ENCODE results near the gene CLCNKB. TPM values are rescaled to one million over a fixed set of nuclear protein-coding genes. Genes with fewer than 3 reads are reported as not detected.
"Not testable (repeated sequence)": the region's sequence is repeated elsewhere in the genome, so short reads cannot be mapped to it uniquely, and the experiment has no call there.

Gene CLCNKB
- total RNA-seq, 1 donor from 2014 or later: 1.4 TPM

DNA sequence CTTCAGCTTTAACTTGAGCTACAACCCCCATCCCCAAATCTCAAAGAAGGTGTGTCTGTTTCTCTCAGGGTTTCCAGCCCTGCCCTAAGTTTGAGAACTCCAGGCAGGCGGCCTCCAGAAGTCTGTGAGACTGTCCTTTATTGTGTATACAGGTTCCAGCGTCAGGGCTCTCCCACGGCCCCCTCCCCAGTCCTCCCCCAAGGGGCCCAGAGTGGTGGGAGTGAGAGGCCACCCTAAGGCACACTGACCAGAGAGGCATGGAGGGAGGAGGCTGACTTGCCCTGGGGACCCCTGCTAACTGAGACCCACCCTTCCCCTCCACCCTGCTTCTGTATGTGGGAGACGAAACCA, 29.7 kb upstream of the CLCNKB start:
- ATAC-seq: no peak
- DNase-seq (ENCODE audit: low spot score): no peak
- intact Hi-C loops (cut with DNase I): no loop called here

DNA sequence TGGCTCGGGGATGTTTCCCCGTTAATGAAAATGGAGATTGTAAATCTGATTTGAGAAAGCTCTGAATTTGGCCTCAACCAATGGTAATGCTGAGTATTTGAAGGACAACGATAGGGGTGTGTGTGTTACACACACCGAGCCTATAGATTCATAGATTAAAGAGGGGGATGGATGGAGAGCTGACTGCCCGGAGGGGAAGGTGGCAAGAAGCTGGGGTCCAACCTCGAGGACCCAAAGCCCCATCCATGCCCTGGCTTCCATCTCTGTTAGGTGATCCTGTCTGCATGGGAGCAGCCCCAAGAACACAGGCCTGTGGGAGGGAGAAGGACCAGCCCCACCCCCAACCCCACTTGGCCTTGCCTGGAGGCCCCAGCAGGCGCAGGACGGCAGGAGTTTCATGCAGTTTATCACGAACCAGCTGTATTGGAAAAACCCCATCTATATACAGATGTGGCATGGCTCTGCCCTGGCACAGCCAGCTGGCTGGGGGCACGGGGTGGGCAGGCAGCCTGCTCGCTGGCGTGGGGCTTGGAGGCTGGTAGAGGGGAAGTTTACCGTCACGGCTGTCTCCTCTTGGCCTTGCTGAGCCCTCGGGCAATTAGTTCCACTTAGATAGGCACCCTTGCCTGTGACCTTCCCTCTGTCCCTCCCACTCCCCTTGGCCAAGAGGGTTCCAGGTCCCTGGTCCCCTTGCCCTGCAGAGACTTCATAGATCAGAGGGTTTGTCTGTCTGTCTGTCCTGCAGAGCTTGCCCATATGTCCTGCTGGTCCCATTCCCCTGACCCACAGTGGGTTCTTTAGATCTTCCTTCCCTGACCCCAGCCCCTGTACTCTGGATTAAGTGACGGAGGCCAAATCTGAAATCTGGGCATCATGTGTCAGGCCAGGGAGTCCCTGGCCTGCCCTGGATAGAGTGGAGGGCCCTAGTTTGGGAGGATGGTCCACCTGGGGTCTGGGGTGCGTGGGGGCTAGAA, 28.8 kb upstream of the CLCNKB start:
- peak; percentile 82 for DNase-seq (ENCODE audit: low spot score)
- intact Hi-C loops (cut with DNase I): no loop called here
- peak; percentile 33 for ATAC-seq

DNA sequence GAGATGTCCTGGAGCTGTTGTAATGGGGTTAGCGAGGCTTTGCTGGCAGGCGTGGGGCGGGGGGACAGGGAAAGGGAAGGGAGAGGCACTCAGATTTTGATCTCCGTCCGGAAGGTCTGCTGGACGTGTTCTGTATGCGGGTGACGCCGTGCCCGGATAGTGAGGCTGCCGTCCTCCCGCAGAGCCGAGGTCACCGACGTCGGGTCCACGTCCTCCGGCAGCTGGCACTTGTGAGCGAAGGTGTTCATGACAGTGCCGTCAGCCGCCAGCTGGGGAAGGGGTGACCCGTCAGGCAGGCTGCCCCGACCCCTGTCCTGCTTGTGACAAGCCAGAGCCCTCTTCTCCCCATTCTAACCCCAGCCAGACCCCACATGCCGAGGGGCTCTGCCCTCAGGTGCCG, 28.1 kb upstream of the CLCNKB start:
- DNase-seq (ENCODE audit: low spot score) (no peak), ATAC-seq (no peak)
- intact Hi-C loops (cut with DNase I): no loop called here

DNA sequence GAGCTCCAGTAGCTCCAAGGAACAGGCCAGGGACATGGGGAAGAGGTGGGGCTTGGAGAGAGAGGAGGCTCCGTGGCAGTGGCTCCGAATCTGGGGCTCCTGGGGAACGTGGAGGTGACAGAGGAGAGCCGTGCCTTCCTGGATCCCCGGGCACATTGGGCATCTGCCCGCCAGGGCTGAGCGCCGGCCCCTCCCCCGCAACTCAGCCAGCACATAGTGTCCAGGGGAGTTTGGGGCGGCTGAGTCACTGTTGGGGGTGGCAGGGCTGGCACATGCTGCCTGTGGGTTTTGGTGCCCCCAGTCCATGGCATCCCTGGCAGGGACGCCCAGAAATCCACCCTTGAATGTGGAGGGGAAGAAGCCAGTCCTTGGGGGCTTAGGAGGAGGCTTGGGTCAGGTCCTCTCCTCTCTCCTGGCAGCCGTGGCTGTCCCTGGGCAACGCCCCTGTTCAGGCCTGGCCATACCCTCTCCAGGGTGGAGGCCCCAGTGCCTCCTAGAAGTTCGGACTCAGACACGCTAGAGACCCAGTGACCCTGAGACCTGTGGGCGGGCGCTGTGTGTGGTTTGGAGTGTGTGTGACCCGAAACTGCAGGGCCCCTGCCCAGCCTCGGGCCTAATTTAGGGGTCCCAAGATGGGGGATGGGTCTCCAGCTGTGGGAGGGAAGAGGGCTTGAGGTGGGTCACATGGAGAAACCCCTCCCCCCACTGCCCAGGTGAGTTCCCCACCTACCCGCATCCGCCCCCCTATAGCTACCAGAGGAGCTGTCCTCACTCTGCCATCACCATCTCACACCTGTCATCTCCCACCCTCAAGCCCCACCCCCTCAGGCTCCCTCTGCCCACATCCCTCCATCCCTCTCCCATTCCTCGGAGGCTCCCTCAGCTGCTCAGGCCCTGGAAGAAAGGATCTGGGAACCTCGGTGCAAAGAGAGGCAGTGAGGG, 27.4 kb upstream of the CLCNKB start:
- ATAC-seq (no peak), DNase-seq (ENCODE audit: low spot score) (no peak)
- intact Hi-C loops (cut with DNase I): no loop called here

DNA sequence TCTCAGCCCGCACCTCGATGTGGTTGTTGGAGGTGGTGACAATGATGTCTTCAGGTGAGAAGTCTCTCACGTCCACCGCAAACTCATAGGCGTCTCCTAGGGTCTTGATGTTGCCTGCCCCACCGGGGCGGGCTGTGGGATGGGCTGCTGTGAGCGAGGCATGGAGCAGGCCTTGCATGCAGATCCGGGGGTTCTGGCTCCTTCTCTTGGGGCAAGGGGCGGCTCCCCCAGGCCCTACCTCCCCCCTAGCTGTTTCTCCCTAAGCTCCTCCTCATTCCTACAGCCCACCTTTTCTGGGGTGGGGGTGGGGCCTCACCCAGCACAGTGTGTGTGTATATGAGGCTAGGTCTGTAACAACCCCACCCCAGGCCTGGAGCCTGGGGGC, 26.5 kb upstream of the CLCNKB start:
- intact Hi-C loops (cut with DNase I): no loop called here
- DNase-seq (ENCODE audit: low spot score) (no peak), ATAC-seq (peak; percentile 0)

DNA sequence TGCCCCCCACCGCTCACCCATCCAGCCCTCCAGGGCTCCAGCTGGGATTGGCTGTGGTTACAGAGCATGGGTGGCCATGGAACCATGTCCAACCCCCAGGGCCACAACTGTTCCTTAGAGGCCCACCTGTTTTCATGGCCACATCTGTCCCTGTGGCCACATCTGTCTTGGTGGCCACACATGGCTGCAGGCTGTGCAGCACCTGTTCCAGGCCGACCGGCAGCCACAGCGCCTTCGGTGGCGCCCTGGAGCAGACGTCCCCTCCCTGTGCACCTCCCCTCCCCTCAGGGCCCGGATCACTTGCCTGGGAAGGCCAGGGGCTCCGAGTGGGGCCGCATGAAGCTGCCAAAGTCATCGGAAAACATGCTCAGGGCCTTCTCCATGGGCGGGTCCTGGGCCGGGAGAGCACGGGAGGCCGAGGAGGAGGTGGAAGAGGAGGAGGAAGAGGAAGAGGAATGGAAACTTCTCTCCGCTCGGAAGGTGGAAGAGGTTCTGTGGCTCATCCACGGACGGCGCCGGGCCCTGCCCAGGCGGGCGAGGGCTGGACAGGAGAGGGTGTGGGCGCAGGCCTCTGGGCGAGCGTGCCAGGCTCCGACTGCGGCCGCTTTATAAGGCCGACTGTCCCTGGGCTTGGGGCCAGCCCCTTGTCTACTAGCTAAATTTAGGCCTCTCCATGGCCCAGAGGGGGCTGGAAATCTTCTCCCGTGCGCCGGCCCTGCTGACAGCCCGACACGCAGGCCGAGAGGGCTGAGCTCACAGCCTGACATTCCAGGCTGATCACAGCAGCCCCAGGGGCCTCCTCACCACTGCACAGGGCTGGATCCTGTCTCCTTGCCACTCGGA, 25.9 kb upstream of the CLCNKB start, which contains the start of gene HSPB7:
Gene HSPB7 (minus strand): TSS at position 583 of the 843 bp plus-strand sequence. CDS start 80 bp downstream, at position 503.
- DNase-seq (ENCODE audit: low spot score): peak; percentile 84
- intact Hi-C loops (cut with DNase I): no loop called here
- ATAC-seq: peak; percentile 84

DNA sequence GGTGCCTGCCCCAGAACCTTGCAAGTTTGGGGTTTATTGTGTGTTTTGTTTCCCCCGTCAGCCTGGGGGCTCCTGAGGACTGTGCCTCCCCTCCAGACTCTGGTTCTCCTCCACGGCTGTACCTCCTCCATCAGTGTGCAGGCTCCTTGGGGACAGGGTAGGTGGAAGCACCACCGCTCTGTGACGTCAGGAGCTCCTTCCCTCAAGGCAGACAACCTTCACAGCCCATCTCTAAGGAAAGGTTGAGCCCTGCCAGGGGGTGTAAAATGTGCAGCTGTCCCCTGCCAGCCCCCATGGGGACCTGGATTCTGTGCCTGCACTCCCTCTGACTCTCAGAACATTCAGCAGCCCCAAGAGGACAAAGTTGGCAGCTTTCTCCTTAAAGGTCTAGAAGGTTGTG, 25.3 kb upstream of the CLCNKB start:
- ATAC-seq: peak; percentile 9
- no peak for DNase-seq (ENCODE audit: low spot score)
- intact Hi-C loops (cut with DNase I): no loop called here

DNA sequence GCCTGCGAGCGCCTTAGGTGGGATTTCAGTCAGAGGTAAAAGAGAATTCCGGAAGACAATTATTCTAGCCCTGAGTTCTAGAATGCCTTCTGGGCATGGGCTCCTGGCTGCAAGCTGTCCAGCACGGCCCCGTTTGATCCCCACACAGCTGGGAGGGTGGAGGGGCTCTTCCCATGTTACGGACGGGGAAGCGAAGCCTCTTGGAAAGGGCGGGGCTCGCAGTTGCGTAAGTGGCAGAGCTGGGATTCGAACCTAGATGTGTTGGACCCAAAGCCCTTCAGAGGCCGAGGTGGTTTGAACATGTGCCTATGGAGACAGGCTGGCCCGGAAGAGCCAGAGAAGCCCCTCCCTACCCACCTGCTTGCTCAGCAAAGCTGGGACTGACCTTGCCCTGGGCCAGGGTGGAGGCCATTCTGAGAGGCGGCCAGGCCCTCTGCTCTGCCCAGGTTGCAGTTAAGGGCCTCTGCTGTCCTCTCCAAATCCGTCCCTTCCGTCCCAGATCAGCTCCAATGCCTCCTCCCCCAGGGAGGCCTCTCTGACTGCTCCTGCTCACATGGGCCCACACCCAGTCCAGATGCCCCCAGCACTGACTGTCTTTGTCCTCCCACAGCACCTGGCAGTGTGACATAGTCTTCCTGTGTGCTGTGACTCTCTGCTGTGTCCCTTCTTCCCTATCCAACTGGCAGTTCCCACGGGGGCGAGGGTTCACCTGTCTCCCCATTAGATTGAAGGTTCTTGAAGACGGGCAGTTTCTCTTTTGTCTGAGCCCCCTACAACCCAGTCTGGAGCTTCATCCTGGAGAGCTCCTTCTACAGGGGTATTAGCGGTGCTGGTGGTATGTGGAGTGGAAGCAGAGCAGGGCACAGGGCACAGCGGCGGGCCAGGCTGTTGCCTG, 24.6 kb upstream of the CLCNKB start:
- intact Hi-C loops (cut with DNase I): no loop called here
- DNase-seq (ENCODE audit: low spot score) (no peak), ATAC-seq (no peak)

DNA sequence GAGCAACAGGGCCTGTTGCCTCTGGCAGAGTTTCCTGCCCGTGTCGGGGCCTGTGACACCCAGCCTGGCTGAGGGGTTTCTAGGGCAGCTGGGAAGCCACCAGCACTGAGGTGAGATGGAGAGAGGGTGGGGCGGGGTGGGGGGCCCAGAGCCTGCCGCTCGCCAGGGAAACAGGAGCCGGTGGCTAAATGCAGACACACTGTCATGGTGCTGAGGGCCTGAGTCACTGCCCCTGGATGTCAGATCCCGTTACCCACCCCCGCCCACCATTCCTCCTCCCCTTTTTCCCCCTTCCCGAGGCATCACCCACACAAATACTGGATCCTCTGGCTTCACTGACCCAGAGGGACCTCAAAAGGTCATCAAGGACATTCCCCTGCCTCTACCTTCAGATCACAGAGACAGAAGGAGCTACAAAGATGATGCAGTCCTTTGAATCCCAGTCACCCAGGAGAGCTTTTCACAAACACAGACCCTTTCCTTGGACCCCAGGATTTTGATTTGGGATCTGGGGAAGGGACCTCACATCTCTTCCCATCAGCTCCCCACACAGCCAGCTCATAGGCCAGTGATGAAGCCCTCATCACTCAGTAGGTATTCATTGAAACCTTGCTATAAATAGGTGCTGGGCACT, 23.8 kb upstream of the CLCNKB start:
- no peak for ATAC-seq
- intact Hi-C loops (cut with DNase I): no loop called here
- no peak for DNase-seq (ENCODE audit: low spot score)

DNA sequence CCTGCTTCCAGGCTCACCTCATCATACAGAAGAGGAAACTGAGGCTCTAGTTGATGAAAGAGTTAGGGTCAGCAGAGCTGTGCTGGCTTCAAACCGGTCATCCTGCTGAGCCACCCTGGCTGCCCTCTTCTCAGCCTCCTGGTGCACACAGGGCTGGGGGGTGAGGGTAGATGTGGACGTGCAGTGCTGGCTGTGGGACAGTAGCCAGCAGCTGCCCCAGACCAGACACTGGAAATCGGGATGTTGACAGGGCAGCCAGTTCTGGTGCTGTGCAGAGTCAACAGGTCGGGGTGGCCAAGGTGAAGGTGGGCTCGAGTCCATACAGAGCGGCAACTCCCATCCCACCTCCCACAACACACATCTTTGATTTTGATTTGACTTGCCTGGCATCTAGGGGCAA, 23.3 kb upstream of the CLCNKB start:
- intact Hi-C loops (cut with DNase I): no loop called here
- ATAC-seq (no peak), DNase-seq (ENCODE audit: low spot score) (no peak)

DNA sequence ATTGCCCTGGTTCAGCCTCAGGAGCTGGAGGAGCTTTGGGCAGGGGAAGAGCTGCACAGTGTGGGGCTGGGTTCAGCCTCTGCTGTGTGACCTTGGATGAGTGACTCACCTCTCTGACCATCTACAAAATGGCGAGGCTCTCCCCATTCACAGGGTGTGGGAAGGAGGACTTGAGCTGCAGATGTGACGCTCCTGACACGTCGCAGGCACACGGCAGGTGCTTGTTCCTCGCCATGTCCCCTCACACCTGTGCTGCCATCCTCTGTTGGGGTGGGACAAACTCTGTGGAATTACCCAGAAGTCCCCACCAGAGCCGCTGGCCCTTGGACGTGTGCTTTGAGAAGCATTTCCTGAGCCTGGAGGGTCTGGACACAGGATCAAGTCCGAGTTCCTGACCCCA, 22.7 kb upstream of the CLCNKB start:
- ATAC-seq; DNase-seq (ENCODE audit: low spot score); intact Hi-C loops (cut with DNase I): not testable (repeated sequence)

DNA sequence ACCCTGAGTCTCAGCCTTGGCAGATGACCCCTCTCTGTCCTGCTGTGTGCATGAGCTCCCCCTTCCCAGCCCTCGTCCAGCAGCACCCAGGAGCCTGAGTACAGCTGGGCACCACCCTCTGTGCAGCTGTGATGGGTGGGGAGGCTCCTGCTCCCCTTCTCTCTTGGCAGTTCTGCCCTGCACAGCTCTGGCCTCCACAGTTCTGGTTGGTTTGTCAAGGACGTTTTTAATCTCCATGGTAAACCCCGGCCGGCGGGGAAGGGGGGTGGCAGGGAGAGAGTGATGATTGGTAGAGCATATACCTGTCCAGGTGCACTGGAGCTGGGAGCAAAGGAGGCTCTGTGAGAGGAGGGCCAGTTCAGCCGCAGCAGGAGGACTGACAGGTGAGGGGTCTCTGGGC, 21.9 kb upstream of the CLCNKB start, which contains the start of gene CLCNKA:
Gene CLCNKA (plus strand): TSS at position 356 of the 400 bp plus-strand sequence. CDS start 584 bp downstream, outside the sequence.
- ATAC-seq (no peak), DNase-seq (ENCODE audit: low spot score) (no peak)
- intact Hi-C loops (cut with DNase I): no loop called here

DNA sequence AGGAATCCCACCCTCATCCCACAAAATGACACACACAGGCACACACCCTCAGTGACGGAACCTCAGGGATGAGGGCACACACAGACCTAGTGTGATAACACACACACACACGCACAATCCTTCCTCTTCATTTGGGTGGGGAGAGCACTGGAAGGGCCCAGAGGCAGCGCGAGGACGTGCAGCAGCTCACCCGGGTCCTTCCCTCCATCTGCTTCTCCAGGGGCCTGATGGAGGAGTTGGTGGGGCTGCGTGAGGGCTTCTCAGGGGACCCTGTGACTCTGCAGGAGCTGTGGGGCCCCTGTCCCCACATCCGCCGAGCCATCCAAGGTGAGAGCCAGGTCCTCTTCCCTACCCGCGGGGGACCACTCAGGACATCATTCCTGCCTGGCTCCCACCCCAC, 21.2 kb upstream of the CLCNKB start:
- DNase-seq (ENCODE audit: low spot score): no peak

DNA sequence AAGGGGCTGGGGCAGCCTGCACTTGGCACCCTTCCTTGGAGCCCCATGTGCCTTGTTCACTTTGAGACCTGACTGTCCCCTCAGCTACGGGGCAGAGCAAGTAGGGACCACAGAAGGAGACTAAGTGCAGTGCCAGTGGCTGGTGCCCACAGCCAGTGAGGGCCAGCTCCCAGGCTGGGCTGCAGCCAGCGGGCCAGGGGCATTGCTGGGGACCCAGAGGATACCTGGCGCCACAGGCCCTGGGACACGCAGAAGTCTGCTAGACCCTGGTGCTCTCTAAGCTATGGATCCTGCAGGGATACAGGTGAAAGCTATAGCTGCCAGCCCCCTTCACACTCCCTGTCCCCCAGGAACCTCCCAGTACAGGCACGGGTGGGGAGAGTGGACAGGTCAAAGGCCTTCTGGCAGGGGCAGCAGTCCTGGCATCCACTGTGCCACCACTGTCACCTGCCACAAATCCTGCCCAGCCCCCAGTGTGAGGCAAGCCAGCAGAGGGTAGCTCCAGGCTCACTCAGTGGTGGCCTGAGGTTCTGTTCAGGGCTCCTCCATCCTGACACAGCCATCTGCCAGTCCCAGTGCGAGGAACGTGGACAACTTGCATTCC, 20.4 kb upstream of the CLCNKB start:
- intact Hi-C loops (cut with DNase I): no loop called here
- no peak for DNase-seq (ENCODE audit: low spot score)
- no peak for ATAC-seq

More for the DNA sequence above, 21.2 kb upstream of the CLCNKB start:
- ATAC-seq: no peak
- intact Hi-C loops (cut with DNase I): no loop called here

DNA sequence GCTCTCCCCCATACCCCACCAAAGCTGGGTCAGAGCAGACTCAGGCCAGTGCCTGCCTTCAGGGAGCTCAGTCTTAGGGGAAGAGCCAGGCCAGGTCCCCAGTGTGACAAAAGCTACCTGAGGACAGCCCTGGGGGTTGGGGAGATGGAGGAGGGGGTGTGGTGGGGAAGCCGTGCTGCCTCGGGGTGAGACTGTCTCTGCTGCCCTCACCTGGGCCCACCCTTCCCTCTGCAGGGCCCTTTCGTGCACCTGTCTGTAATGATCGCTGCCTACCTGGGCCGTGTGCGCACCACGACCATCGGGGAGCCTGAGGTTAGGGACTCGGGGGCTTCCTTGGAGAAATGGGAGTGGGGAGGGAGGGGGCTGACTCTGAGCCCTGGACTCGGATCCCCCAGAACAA, 17.3 kb upstream of the CLCNKB start:
- intact Hi-C loops (cut with DNase I); DNase-seq (ENCODE audit: low spot score); ATAC-seq: not testable (repeated sequence)

DNA sequence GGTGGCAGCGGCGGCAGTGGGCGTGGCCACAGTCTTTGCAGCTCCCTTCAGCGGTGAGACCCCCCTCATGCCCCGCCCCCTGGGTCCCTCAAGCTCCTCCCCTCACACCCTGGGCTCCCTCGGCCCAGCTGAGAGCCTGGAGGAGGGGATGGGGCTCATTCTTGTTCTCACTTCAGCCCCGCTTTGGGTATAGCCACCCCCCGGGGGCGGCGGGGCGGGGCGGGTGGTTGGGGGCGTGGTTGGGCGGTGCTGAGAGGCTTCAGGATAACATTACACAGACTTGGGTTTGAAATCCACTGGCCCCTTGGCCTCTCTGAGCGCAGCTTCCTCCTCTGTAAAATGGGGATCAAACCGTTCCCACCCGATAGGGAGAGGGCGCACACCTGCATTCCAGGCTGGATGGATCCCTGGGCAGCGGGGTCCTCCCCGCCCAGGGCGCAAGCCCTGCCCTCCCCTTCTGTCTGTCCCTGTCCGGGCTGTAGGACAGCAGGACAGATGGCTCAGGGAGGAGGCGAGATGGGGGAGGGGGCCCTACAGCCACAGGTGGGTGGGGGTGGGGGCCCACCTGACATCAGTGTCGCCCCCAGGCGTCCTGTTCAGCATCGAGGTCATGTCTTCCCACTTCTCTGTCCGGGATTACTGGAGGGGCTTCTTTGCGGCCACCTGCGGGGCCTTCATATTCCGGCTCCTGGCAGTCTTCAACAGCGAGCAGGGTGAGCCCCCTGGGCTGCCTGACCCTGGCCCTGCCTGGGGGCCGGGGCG, 16.7 kb upstream of the CLCNKB start:
- no peak for DNase-seq (ENCODE audit: low spot score)
- intact Hi-C loops (cut with DNase I): no loop called here
- peak; percentile 12 for ATAC-seq

Measured in sciatic nerve (tissue), 2 donors.